Hepatocyte (in vitro differentiated cells): Measurements from ENCODE around the gene RAP2C.

Experiments used
- CTCF ChIP-seq: fragments of 200-600 bp; sonication (generic); IDR thresholded peaks from 2 replicates; pipeline ENCODE4 v1.5.1; 2016; ENCODE audit warnings: antibody characterized with exemption, mild to moderate bottlenecking; ENCODE audit not compliant: poor library complexity
- EZH2 ChIP-seq: fragments of 200-600 bp; sonication (generic); IDR thresholded peaks from 2 replicates; pipeline ENCODE4 v1.6.1; 2016; ENCODE audit warnings: antibody characterized with exemption, mild to moderate bottlenecking, borderline replicate concordance

DNA sequence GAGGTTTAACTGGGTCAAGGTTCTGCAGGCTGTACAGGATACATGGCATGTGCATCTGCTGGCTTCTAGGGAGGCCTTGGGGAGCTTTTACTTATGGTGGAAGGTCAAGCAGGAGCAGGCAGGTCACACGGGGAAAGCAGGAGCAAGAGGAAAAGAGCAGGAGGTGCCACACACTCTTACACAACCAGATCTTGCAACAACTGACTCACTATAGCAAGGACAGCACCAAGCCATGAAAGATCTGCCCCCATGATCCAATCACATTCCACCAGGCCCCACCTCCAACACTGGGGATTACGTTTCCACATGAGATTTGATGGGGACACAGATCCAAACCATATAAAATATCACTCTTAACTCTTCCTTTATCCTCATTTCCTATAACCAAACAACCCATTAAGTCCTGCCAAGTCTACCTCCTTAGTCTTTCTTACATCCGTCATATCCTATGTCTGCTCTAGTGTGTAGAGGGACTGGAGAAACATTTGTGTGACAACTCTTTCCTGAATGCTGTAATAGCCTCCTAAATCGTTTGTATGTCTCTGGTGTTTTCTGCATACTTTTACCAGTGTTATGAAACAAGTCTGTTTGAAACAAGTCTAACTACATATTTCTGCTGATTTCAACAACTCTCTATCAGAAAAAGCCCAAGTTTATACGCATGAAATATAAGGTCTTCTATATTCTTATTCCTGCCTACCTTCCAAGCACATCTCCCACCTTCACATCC is 8.3 kb upstream of the RAP2C start:
- TF ChIP-seq CTCF, result no peak
- TF ChIP-seq EZH2, result no peak
